ENCODE data around the gene HCRT. TPM values are rescaled to one million over a fixed set of nuclear protein-coding genes. Genes with fewer than 3 reads are reported as not detected.
"Not testable (repeated sequence)": the region's sequence is repeated elsewhere in the genome, so short reads cannot be mapped to it uniquely, and the experiment has no call there.

HCRT gene
- total RNA-seq, 4 donors from 2014 or later: not detected

GRCh38 chr17:42227849-42228700, 42.8 kb upstream of the HCRT start:
- Histone ChIP-seq H3K27me3 (no peaks in the 10 kb centered on the region), H3K9me3 (no peaks in the 10 kb centered on the region), H3K4me1 (no peaks in the 10 kb centered on the region), H3K4me3 (no peak overlapping the region), H3K36me3 (peaks cover 0 to 13% (median 4%) of the 10 kb centered on the region in 4 donors), H3K27ac (peak overlapping the region in 3 of 4 donors; percentile 3 to 23 (median 18))
- in situ Hi-C loops (cut with MboI; ENCODE audit: low pct_ligation_motif_present in 1 of 4, low pct_unique_long_range_greater_than_20kb in 1 of 4, low sequenced_read_pairs in 3 of 4): no loop called here
- DNase-seq: no peak
- intact Hi-C loops (cut with DNase I; ENCODE audit: low total_unique reads): no loop called here
- WGBS, 2 donors (ENCODE audit: low coverage in 1 of 2): 73 to 85% methylated on average over 6 to 11 of the region's 11 CpGs
- TF ChIP-seq CTCF (IDR thresholded peaks at IDR 0.05) (no peak), POLR2A (IDR thresholded peaks at IDR 0.05) (no peak), POLR2AphosphoS5 (IDR thresholded peaks at IDR 0.05) (no peak), EP300 (IDR thresholded peaks at IDR 0.05; ENCODE audit: low read depth) (no peak)

GRCh38 chr17:42225646-42226045, 40.4 kb upstream of the HCRT start:
- Histone ChIP-seq H3K27ac (no peak overlapping the region), H3K36me3 (peaks cover 0 to 16% (median 8%) of the 10 kb centered on the region in 4 donors), H3K27me3 (no peaks in the 10 kb centered on the region), H3K4me1 (no peaks in the 10 kb centered on the region), H3K4me3 (no peak overlapping the region), H3K9me3 (no peaks in the 10 kb centered on the region)
- WGBS, 2 donors (ENCODE audit: low coverage in 1 of 2): 93 to 100% methylated on average over 5 of the region's 5 CpGs
- no peak for DNase-seq
- in situ Hi-C loops (cut with MboI; ENCODE audit: low pct_ligation_motif_present in 1 of 4, low pct_unique_long_range_greater_than_20kb in 1 of 4, low sequenced_read_pairs in 3 of 4) (no loop called here), intact Hi-C loops (cut with DNase I; ENCODE audit: low total_unique reads) (no loop called here)
- no peak for TF ChIP-seq POLR2A (IDR thresholded peaks at IDR 0.05)
- TF ChIP-seq CTCF (IDR thresholded peaks at IDR 0.05): no peak
- TF ChIP-seq EP300 (IDR thresholded peaks at IDR 0.05; ENCODE audit: low read depth): no peak
- no peak for TF ChIP-seq POLR2AphosphoS5 (IDR thresholded peaks at IDR 0.05)

- no peak for DNase-seq
- Histone ChIP-seq H3K9me3 (no peaks in the 10 kb centered on the region), H3K4me3 (no peak overlapping the region), H3K27ac (no peak overlapping the region), H3K4me1 (no peaks in the 10 kb centered on the region), H3K36me3 (peaks cover 0 to 16% (median 8%) of the 10 kb centered on the region in 4 donors), H3K27me3 (no peaks in the 10 kb centered on the region)
- TF ChIP-seq POLR2AphosphoS5 (IDR thresholded peaks at IDR 0.05): no peak
- TF ChIP-seq POLR2A (IDR thresholded peaks at IDR 0.05): no peak
- TF ChIP-seq EP300 (IDR thresholded peaks at IDR 0.05; ENCODE audit: low read depth): no peak
- no peak for TF ChIP-seq CTCF (IDR thresholded peaks at IDR 0.05)
- WGBS, 2 donors (ENCODE audit: low coverage in 1 of 2): 93 to 100% methylated on average over 1 to 6 of the region's 6 CpGs
- in situ Hi-C loops (cut with MboI; ENCODE audit: low pct_ligation_motif_present in 1 of 4, low pct_unique_long_range_greater_than_20kb in 1 of 4, low sequenced_read_pairs in 3 of 4): no loop called here
- intact Hi-C loops (cut with DNase I; ENCODE audit: low total_unique reads): no loop called here
These were observed 39.4 kb upstream of the HCRT start for GRCh38 chr17:42224651-42225050.

GRCh38 chr17:42221886-42222745, 36.9 kb upstream of the HCRT start:
- peak; percentile 44 for DNase-seq
- H3K4me3 ChIP-seq: no peak overlapping the region
- H3K27ac ChIP-seq: no peak overlapping the region
- in situ Hi-C loops (cut with MboI; ENCODE audit: low pct_ligation_motif_present in 1 of 4, low pct_unique_long_range_greater_than_20kb in 1 of 4, low sequenced_read_pairs in 3 of 4): no loop called here
- intact Hi-C loops (cut with DNase I; ENCODE audit: low total_unique reads): no loop called here
- no peaks in the 10 kb centered on the region for H3K9me3 ChIP-seq
- H3K27me3 ChIP-seq: no peaks in the 10 kb centered on the region
- H3K36me3 ChIP-seq: peaks cover 0 to 27% (median 13%) of the 10 kb centered on the region in 4 donors
- H3K4me1 ChIP-seq: no peaks in the 10 kb centered on the region
- TF ChIP-seq CTCF (IDR thresholded peaks at IDR 0.05): peak; percentile 38 to 51 (median 50)
- TF ChIP-seq EP300 (IDR thresholded peaks at IDR 0.05; ENCODE audit: low read depth): no peak
- 58% methylated on average over 3 of the region's 3 CpGs; no CpG with 5 or more reads in 1 of the 2 donors for WGBS, 2 donors (ENCODE audit: low coverage in 1 of 2)

- H3K9me3 ChIP-seq; H3K27ac ChIP-seq; H3K4me3 ChIP-seq; intact Hi-C loops (cut with DNase I; ENCODE audit: low total_unique reads); in situ Hi-C loops (cut with MboI; ENCODE audit: low pct_ligation_motif_present in 1 of 4, low pct_unique_long_range_greater_than_20kb in 1 of 4, low sequenced_read_pairs in 3 of 4); DNase-seq; H3K27me3 ChIP-seq; H3K4me1 ChIP-seq: not testable (repeated sequence)
- WGBS, 2 donors (ENCODE audit: low coverage in 1 of 2): no CpG with 5 or more reads among the region's 17 CpGs
- H3K36me3 ChIP-seq: peaks cover 0 to 52% (median 23%) of the 10 kb centered on the region in 4 donors
These were observed 34.0 kb upstream of the HCRT start for GRCh38 chr17:42219280-42219679.

All from transverse colon (tissue), 4 donors.